ENCODE results near the gene SPEM2.

DNA sequence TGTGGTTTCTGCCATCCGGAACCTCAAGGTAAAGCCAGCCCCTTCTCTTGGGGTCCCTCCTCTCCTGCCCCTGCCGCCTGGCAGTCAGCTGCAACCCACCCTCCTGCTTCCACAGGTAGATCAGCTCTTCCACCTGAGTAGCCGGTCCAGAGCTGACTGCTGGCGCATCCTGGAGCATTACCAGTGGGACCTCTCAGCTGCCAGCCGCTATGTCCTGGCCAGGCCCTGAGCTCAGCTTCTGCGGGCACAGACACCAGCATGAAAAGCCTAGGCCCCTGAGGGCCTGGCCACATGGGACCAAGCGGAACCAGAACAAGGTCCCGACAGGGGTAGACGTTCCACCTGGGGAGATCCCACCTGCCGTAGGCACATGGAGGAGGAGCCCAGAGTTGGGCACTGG is 36.6 kb upstream of the SPEM2 start:
- TF ChIP-seq, protein P1, sequence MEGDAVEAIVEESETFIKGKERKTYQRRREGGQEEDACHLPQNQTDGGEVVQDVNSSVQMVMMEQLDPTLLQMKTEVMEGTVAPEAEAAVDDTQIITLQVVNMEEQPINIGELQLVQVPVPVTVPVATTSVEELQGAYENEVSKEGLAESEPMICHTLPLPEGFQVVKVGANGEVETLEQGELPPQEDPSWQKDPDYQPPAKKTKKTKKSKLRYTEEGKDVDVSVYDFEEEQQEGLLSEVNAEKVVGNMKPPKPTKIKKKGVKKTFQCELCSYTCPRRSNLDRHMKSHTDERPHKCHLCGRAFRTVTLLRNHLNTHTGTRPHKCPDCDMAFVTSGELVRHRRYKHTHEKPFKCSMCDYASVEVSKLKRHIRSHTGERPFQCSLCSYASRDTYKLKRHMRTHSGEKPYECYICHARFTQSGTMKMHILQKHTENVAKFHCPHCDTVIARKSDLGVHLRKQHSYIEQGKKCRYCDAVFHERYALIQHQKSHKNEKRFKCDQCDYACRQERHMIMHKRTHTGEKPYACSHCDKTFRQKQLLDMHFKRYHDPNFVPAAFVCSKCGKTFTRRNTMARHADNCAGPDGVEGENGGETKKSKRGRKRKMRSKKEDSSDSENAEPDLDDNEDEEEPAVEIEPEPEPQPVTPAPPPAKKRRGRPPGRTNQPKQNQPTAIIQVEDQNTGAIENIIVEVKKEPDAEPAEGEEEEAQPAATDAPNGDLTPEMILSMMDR (IDR thresholded peaks at IDR 0.05; ENCODE audit: insufficient read depth, low read length, poor library complexity, severe bottlenecking) = no peak
- TF ChIP-seq EZH2phosphoT487 (conservative IDR thresholded peaks at IDR 0.05; ENCODE audit: low read length) = no peak

Measured in SU-DHL-6 (cell line).